ENCODE measurements around the gene ATXN10.

The ATXN10 gene

DNA sequence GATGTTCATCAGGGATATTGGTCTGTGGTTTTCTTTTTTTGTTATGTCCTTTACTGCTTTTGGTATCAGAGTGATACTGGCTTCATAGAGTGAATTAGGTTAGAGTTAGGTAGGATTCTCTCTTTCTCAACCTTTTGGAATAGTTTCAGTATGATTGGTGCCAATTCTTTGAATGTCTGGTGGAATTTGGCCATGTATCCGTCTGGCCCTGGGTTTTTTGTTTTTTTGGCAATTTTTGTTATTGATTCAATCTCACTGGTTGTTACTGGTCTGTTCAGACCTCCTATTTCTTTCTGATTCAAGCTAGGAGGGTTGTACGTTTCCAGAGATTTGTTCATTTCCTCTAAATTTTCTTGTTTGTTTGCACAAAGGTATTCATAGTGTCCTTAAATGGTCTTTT lies 54.4 kb downstream of the ATXN10 start:
- peaks cover under 1% of the 10 kb centered on the region for H3K4me1 Mint-ChIP-seq
- TF ChIP-seq, protein P1, sequence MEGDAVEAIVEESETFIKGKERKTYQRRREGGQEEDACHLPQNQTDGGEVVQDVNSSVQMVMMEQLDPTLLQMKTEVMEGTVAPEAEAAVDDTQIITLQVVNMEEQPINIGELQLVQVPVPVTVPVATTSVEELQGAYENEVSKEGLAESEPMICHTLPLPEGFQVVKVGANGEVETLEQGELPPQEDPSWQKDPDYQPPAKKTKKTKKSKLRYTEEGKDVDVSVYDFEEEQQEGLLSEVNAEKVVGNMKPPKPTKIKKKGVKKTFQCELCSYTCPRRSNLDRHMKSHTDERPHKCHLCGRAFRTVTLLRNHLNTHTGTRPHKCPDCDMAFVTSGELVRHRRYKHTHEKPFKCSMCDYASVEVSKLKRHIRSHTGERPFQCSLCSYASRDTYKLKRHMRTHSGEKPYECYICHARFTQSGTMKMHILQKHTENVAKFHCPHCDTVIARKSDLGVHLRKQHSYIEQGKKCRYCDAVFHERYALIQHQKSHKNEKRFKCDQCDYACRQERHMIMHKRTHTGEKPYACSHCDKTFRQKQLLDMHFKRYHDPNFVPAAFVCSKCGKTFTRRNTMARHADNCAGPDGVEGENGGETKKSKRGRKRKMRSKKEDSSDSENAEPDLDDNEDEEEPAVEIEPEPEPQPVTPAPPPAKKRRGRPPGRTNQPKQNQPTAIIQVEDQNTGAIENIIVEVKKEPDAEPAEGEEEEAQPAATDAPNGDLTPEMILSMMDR (IDR thresholded peaks at IDR 0.05; ENCODE audit: unreplicated experiment in 3 of 3): no peak
- H3K27me3 Mint-ChIP-seq (ENCODE audit: low read depth): no peaks in the 10 kb centered on the region
- no peaks in the 10 kb centered on the region for H3K9me3 Mint-ChIP-seq
- peaks cover 51% of the 10 kb centered on the region for H3K36me3 Mint-ChIP-seq (ENCODE audit: low read depth)
- H3K27ac Mint-ChIP-seq: no peak overlapping the region
- H3K4me3 Mint-ChIP-seq: no peak overlapping the region

DNA sequence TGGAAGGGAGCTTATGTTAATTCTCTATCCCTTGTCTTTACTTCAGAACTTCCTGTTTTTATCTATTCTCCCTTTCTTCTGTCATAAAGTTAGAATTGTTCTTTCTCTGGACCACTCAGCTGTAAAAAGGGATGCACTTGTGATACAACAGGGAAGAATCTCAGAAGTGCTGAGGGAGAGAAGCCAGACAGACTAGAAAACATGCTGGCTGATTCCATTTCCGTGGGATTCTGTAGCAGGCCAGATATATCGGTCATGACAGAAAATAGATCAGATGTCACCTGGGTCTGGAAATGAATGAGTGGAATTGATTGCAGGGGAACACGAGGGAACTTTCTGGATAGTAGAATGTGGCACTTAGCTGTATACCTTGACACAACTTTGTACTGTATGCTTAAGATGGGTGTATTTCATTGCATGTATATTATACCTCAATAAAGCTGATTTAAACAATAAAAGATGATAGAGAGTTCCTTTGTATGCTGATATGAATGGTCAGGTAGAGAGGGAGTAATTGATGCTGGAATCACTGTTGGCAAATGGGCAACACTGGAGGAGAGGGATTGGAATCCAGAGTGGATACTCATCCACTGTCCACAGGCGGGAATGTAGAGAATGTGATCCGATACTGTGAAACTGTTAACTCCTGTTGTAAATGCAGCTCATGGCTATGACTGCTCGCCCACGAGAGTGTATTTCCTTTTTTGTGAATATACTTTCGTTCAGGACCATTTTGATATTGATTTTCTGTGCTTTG lies 59.6 kb downstream of the ATXN10 start:
- Mint-ChIP-seq H3K9me3 (no peaks in the 10 kb centered on the region), H3K27me3 (ENCODE audit: low read depth) (no peaks in the 10 kb centered on the region), H3K4me3 (no peak overlapping the region), H3K27ac (peak overlapping the region in 1 of 3 experiments; percentile 11), H3K4me1 (peaks cover 6% of the 10 kb centered on the region), H3K36me3 (ENCODE audit: low read depth) (peaks cover 32% of the 10 kb centered on the region)
- TF ChIP-seq, protein P1 (IDR thresholded peaks at IDR 0.05; ENCODE audit: unreplicated experiment in 3 of 3): no peak

DNA sequence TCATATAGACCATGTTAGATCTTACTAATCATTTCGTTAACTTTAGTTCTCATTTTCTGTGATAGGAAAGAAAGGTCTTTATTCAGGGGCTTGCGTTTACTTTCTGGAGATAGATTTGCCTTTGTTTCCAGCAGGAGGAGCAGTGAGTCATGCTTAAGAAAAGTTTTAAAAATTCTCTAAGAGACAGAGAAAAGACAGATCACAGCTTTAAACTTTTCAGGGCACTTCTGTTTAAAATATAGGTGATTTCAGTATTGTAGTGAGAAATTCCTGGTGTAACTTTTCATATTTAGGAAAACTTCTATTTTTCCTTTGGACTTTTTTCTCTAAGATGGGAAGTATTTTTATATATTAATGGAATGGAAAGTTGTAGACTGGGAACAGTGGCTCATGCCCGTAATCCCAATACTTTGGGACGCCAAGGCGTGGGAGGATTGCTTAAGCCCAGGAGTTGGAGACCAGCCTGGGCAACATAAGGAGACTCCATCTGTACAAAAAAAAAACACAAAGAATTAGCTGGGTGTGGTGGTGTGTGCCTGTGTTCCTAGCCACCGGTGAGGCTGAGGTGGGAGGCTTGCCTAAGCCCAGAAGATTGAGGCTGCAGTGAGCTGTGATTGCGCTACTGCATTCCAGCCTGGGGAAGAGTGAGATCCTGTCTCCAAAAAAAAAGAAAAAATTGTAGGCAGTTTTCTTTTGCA lies 60.3 kb downstream of the ATXN10 start:
- TF ChIP-seq, protein P1 (IDR thresholded peaks at IDR 0.05; ENCODE audit: unreplicated experiment in 3 of 3): peak; percentile 49 to 63 (median 58)
- H3K27ac Mint-ChIP-seq: peak overlapping the region in 1 of 3 experiments; percentile 11

DNA sequence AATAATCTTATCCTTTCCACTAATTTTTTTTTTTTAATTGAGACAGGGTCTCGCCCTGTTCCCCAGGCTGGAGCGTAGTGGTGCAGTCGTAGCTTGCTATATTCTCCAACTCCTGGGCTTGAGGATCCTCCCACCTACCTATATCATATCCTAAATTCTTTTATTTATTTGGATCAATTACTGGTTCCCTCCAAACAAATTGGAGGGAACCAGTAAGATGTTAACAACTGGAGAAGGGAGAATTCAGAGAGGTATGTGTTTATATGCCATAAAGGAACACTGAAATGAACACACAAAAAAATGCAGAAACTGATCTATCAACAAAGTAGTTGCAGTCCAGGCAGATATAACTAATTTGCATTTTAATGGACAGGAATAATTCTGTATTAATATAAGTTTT lies 63.6 kb downstream of the ATXN10 start:
- TF ChIP-seq, protein P1 (IDR thresholded peaks at IDR 0.05; ENCODE audit: unreplicated experiment in 3 of 3): no peak
- H3K27me3 Mint-ChIP-seq (ENCODE audit: low read depth): no peaks in the 10 kb centered on the region
- peaks cover 4% of the 10 kb centered on the region for H3K9me3 Mint-ChIP-seq
- no peak overlapping the region for H3K27ac Mint-ChIP-seq
- H3K36me3 Mint-ChIP-seq (ENCODE audit: low read depth): peaks cover 55% of the 10 kb centered on the region
- H3K4me1 Mint-ChIP-seq: peaks cover 6% of the 10 kb centered on the region
- no peak overlapping the region for H3K4me3 Mint-ChIP-seq

More for the DNA sequence above, 60.3 kb downstream of the ATXN10 start:
- Mint-ChIP-seq H3K27me3 (ENCODE audit: low read depth) (no peaks in the 10 kb centered on the region), H3K36me3 (ENCODE audit: low read depth) (peaks cover 33% of the 10 kb centered on the region), H3K4me3 (no peak overlapping the region), H3K4me1 (peaks cover 6% of the 10 kb centered on the region), H3K9me3 (no peaks in the 10 kb centered on the region)

DNA sequence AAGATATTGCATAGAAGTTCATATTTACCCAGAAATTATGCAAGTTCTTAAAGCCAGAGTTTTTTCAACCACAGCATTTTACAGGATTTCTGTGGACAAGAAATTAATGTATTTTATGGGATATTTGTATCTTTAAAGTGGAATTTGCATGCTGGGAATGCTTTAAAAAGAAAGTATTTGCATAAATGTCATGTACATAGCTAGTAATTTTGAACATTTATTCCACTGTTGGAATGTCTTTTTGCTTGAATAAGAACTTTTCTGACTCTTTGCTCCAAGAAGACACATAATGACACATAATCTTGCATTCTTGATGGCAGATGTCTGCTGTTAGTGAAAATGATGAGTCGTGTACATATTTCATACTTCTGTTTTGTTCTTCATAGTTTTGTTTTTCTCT lies 66.6 kb downstream of the ATXN10 start:
- H3K36me3 Mint-ChIP-seq (ENCODE audit: low read depth): peaks cover 69% of the 10 kb centered on the region
- TF ChIP-seq, protein P1 (IDR thresholded peaks at IDR 0.05; ENCODE audit: unreplicated experiment in 3 of 3): no peak
- no peak overlapping the region for H3K4me3 Mint-ChIP-seq
- H3K9me3 Mint-ChIP-seq: peaks cover 13% of the 10 kb centered on the region
- H3K27ac Mint-ChIP-seq: no peak overlapping the region
- H3K4me1 Mint-ChIP-seq: no peaks in the 10 kb centered on the region
- no peaks in the 10 kb centered on the region for H3K27me3 Mint-ChIP-seq (ENCODE audit: low read depth)
